ENCODE measurements around the gene CAMSAP1.

The CAMSAP1 gene

DNA sequence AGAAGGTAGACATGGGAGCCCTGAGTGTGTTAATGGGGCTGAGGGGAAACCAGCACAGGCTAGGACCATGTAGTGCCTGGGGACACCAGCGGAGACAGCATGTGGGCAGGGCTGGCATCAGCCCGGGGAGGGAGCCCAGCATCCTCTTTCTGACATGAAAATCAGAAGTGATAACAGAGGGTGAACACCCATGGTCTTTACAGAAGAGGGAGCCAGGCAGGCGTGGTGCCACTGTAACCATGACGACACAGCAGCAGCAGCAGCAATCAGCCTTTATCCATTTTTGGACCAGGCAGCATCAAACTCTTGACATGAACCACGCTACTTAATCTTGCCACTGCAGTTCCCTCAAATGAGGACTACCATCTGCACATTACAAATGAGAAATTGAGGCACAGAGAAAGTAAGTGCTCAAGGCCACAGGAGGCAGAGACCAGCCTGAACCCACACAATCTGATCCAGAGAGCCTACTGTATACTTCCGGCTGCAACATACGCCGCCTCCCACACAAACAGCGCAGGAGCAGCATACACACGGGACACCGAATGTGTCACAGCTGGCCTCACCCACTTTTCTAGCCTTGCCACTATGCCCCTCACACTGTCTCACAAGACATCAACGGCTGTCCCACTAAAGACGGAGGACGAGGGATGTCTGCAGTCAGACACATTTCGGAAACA, 23.8 kb downstream of the CAMSAP1 start:
- DNase-seq (ENCODE audit: low read depth in 1 of 2, low spot score in 1 of 2): no peak

DNA sequence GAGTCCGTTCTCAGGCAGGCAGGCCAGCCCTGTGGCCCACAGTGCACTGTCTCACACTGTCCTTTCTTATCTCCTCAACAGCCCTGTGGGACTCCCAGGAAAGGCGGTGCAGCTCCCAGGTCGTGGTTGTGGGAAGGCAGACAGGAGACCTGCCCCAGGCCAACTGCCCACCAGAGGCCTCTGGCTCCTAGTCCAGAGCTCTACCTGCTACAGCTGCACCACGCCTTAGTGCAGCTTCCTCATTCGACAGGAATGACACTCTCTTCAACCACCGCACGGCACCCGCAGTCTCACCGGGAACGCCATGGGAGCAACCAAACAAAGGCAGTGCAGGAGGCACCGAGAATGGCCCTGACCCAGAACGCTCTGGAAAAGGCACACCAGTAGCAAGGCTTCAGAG, 25.3 kb downstream of the CAMSAP1 start:
- DNase-seq (ENCODE audit: low read depth in 1 of 2, low spot score in 1 of 2): no peak

GRCh38 chr9:135880438-135880837, 26.9 kb downstream of the CAMSAP1 start:
- DNase-seq (ENCODE audit: low read depth in 1 of 2, low spot score in 1 of 2): no peak

DNA sequence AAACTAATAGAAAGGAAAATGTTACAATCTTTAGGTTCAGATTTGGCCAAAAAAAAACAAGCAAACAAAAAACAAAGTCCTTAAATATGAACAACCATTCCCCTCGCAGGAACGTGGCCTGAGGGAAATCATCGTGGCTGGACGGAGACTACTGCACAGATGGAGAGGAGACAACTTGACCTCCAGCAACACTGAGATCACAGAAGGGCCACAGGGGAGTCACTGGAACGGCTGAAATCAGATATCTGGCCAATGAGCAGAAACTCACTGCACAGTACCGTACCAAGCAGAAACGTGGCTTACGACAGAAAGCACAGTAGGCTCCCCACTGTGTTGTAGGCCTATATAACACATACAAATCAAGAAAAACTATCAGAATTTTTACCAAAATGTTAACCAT, 27.7 kb downstream of the CAMSAP1 start:
- DNase-seq (ENCODE audit: low read depth in 1 of 2, low spot score in 1 of 2): no peak

GRCh38 chr9:135879237-135879601, 28.1 kb downstream of the CAMSAP1 start:
- no peak for DNase-seq (ENCODE audit: low read depth in 1 of 2, low spot score in 1 of 2)

- no peak for DNase-seq (ENCODE audit: low read depth in 1 of 2, low spot score in 1 of 2)
These were observed 28.7 kb downstream of the CAMSAP1 start for GRCh38 chr9:135878528-135879236.

DNA sequence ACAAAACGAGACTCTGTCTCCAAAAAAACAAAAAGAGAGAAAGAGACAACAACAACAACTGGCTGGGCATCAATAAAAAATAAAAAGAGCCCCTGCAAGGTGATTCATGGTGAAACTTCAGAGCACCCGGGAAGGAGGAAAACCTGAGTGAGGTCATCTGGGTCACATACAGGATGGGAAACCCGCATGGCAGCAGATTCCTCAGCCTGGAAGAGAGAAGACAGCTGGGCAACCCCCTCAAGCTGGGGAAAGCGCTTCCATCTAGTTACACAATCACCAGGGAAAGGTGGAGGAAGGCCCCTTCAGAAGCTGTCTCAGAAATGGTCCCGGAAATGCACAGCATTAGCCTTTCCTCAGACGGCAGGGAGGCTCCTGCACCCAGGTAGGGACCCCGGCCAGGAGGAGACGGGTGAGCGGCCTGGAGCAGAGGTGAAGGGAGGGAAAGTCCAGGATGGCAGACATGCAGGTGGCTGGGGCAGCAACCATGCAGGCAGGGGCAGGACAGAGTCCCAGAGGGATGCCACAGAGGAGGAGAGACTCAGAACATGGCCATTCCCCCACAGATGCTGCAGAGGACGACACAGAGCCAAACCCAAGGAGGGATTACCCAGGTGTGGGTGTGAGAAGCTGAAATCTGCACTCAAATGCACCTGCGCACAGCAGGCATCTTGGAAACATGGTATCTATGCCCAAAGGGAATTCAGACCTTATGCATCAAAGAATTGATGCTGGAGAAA, 29.4 kb downstream of the CAMSAP1 start:
- no peak for DNase-seq (ENCODE audit: low read depth in 1 of 2, low spot score in 1 of 2)

DNA sequence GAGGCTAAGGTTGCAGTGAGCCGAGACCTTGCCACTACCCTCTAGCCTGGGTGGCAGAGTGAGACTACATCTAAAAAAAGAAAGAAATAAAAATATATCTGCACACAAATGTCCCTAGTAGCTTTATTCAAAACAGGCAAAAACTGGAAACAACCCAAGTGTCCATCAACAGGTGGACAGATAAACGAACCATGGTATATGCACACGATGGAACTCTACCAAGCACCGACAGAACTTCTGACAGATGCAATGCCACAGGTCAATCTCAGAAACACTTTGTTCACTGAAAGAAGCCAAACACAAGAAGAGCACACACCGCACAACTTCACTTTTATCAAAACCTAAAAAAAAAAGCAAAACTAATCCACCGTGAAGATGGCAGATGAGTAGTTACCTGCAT, 30.4 kb downstream of the CAMSAP1 start:
- no peak for DNase-seq (ENCODE audit: low read depth in 1 of 2, low spot score in 1 of 2)

GRCh38 chr9:135874859-135875258, 32.5 kb downstream of the CAMSAP1 start:
- DNase-seq (ENCODE audit: low read depth in 1 of 2, low spot score in 1 of 2): no peak

DNA sequence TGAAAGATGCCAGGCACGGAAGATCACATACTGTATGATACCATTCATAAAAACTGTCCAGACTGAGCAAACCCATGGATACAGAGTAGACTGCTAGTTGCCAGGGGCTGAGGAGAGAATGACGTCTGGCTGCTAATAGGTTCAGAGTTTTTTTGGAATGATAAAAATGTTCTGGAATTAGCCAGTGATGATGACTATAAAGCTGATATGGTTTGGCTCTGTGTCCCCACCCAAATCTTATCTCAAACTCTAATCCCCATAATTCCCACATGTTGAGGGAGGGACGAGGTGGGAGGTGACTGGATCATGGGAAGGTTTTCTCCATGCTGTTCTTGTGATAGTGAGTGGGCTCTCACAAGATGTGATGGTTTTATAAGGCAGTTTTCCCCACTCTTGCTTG, 37.4 kb downstream of the CAMSAP1 start:
- no peak for DNase-seq (ENCODE audit: low read depth in 1 of 2, low spot score in 1 of 2)

DNA sequence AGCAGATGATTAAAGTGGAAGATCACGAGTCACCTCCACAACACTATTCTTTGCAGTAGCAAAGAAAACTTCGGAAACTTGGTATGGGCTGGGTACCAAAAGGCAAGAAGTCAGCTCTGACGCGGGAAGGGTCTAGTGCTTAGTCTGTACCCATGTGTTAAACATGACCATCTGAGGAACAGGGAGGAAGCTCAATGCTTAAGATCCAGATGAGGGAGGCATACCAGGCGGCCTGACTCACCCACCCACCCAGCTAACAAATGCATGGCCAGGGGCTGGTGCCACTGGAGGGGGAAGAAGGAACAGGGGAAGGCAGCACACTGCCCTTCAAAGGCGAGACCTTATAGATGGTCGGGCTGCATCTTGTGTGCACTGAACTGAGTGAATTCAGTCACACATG, 41.8 kb downstream of the CAMSAP1 start:
- no peak for DNase-seq (ENCODE audit: low read depth in 1 of 2, low spot score in 1 of 2)

GRCh38 chr9:135864447-135865049, 42.8 kb downstream of the CAMSAP1 start:
- peak; percentile 61 to 68 for DNase-seq (ENCODE audit: low read depth in 1 of 2, low spot score in 1 of 2)

GRCh38 chr9:135862809-135863208, 44.5 kb downstream of the CAMSAP1 start:
- DNase-seq (ENCODE audit: low read depth in 1 of 2, low spot score in 1 of 2): no peak

- DNase-seq (ENCODE audit: low read depth in 1 of 2, low spot score in 1 of 2): no peak
These were observed 48.7 kb downstream of the CAMSAP1 start for GRCh38 chr9:135858491-135859185.

DNA sequence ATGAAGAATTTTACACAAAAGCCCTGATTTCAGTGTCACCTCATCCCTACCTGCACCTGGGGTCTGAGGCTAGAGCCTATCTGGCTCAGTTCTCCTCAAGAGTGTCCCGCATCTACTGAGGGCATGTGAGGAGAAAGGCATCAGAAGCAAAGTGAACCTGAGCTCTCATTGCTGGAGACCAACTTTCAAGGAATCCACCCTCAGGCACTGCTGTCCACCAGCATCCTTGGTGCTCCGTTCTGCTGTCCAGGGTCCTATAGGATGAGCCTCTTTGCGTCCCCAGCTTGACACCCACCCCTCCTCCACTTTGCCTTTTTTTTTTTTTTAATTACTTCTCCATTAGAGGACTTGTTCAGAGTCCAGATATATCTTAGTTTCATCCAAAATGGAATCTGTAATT, 49.5 kb downstream of the CAMSAP1 start:
- DNase-seq (ENCODE audit: low read depth in 1 of 2, low spot score in 1 of 2): no peak

- DNase-seq (ENCODE audit: low read depth in 1 of 2, low spot score in 1 of 2): no peak
These were observed 50.0 kb downstream of the CAMSAP1 start for GRCh38 chr9:135857371-135857786.

- no peak for DNase-seq (ENCODE audit: low read depth in 1 of 2, low spot score in 1 of 2)
These were observed 55.6 kb downstream of the CAMSAP1 start for GRCh38 chr9:135851748-135852147.

- peak in 1 of 2 donors; percentile 8 for DNase-seq (ENCODE audit: low read depth in 1 of 2, low spot score in 1 of 2)
These were observed 56.6 kb downstream of the CAMSAP1 start for GRCh38 chr9:135850737-135851136.

DNA sequence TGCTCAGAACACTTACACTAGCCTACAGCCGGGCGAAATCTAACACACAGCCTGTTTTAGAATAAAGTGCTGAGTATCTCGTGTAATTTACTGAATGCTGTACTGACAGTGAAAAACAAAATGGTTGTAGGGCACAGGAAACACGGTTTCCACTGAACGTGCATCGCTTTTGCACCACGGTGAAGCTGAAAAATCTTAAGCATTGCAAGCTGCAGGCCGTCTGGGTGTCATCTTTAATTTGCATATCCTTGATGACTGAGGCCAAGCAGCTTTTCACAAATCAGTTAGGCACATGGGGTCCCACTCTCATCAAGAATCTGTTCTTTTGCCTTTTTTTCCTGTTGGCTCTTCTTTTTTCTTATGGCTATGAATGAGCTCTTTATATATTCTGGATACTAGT, 58.2 kb downstream of the CAMSAP1 start:
- no peak for DNase-seq (ENCODE audit: low read depth in 1 of 2, low spot score in 1 of 2)

DNA sequence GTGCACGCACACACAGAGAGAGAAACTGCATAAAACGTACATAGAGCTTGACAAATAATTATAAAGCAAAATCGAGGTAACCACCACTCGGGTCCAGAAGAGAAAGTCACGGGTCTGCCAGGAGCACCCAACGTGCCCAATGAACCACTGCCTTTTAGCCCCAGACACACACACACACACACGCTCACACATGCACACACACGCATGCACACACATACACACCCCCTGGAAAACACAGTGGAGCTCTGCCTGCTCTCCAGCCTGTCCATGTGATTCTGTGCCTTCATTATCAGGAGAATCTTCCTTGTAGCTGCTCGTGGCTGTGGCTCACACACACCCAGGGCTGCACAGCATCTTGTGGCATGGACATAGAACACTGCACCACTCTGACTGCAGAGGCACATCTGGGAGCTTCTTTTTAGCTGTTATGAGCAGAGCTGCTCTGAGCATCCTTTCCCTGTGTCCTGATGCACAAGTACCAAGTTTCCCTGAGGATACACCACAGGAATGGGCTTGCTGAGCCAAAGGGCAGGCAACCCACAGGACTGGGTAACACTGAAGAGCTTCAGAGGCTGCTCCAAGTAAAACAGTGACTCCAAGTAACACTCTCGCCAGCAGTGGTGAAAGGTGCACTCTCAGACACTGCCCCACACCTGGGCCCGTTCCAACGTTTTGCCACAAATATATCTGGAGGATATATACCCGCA, 58.9 kb downstream of the CAMSAP1 start:
- no peak for DNase-seq (ENCODE audit: low read depth in 1 of 2, low spot score in 1 of 2)

- no peak for DNase-seq (ENCODE audit: low read depth in 1 of 2, low spot score in 1 of 2)
These were observed 59.5 kb downstream of the CAMSAP1 start for GRCh38 chr9:135847833-135848232.

All from activated CD4-positive, alpha-beta T cell treated with anti-CD3 and anti-CD28 coated beads, Interleukin-2, amount 50 U/mL, for 24 hours (primary cell).